ENCODE measurements around the gene NRIP3. TPM values are rescaled to one million over a fixed set of nuclear protein-coding genes. Genes with fewer than 3 reads are reported as not detected.

Gene NRIP3
- polyA plus RNA-seq, 1 experiment = 12.3 TPM

DNA sequence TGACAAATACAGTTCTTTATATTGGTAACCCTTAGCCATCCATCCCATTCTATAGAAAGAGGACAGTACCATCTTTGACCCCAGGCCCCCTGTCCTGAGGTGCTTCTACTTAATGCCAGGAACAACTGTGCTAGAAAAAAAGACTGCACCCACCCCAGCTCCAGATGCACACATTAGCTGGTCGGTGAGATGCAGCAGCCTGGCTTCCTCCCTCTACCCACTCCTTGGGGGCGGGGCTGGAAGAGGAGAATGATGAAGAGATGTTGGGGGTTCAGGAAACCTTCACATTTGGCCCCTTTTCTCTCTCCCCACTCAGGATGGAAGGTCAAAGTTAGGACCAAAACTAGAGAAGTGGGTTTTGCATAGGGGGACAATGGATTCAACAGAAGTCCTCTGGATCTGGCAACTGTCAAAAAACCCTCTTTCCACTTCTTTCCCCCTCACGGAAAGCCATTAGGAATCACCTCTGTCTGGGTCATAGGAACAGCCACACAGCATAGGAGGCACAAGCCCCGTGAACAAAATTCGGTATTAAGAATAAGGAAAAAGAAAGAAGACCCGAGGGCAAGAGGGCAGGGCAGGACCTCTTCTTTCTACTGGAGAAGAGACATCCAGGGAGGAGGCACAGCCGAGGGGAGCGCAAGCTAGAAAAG is 755 bp downstream of the NRIP3 start:
- TF ChIP-seq, protein P1, sequence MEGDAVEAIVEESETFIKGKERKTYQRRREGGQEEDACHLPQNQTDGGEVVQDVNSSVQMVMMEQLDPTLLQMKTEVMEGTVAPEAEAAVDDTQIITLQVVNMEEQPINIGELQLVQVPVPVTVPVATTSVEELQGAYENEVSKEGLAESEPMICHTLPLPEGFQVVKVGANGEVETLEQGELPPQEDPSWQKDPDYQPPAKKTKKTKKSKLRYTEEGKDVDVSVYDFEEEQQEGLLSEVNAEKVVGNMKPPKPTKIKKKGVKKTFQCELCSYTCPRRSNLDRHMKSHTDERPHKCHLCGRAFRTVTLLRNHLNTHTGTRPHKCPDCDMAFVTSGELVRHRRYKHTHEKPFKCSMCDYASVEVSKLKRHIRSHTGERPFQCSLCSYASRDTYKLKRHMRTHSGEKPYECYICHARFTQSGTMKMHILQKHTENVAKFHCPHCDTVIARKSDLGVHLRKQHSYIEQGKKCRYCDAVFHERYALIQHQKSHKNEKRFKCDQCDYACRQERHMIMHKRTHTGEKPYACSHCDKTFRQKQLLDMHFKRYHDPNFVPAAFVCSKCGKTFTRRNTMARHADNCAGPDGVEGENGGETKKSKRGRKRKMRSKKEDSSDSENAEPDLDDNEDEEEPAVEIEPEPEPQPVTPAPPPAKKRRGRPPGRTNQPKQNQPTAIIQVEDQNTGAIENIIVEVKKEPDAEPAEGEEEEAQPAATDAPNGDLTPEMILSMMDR (IDR thresholded peaks at IDR 0.05; ENCODE audit: low read depth, low read length) = no peak
- H3K4me3 ChIP-seq (ENCODE audit: low read depth, low read length) = peak overlapping the region; percentile 62
- no peak overlapping the region for H3K27ac ChIP-seq (ENCODE audit: low read depth, low read length)
- no peak for DNase-seq (ENCODE audit: low read depth, low spot score)
- ChIA-PET CTCF (interaction anchor here (0.7 to 1.1 kb wide), 4 partner anchors 13 to 135 kb away, joined by 3 to 6 read pairs (median 4); no protein-coding TSS in a partner anchor), POLR2A (interaction anchor here (0.7 to 1.2 kb wide), 3 partner anchors 34 to 305 kb away, joined by 3 to 7 read pairs (median 6); partner anchors contain the start of gene TMEM9B)
- H3K9me3 ChIP-seq (ENCODE audit: control insufficient read depth, insufficient read depth, low read length) = peaks cover 3% of the 10 kb centered on the region; the same call in 1 of the 2 replicates
- peaks cover 27% of the 10 kb centered on the region for H3K27me3 ChIP-seq (ENCODE audit: control insufficient read depth, insufficient read depth, low read length)

DNA sequence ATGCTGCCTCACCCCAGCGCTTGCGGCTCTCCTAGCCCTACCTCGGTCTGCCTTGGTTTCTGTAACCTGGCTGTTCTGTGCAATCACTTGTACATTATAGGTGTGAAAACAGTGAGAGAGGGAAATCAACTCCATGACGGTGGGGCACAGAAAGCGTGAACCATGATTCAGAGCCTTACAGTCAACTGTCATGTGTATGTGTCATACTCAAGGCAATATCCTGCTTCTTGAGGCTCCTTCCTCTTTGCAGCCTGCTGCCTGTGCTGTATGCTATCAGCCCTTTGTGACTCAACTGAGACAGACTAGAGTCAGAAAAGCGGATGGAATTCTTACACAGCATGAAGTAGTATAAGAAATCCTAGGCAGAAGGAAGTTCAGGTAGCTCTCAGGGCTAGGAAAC is 2.1 kb downstream of the NRIP3 start:
- TF ChIP-seq, protein P1 (IDR thresholded peaks at IDR 0.05; ENCODE audit: low read depth, low read length) = no peak
- peak overlapping the region; percentile 15; the same call in 1 of the 2 replicates for H3K4me3 ChIP-seq (ENCODE audit: low read depth, low read length)
- ChIA-PET CTCF (interaction anchor here (1.6 kb wide), 1 partner anchor 136 kb away, joined by 4 read pairs; no protein-coding TSS in a partner anchor), POLR2A (no interaction called here)
- peaks cover 3% of the 10 kb centered on the region; the same call in 1 of the 2 replicates for H3K9me3 ChIP-seq (ENCODE audit: control insufficient read depth, insufficient read depth, low read length)
- H3K27me3 ChIP-seq (ENCODE audit: control insufficient read depth, insufficient read depth, low read length) = peaks cover 25% of the 10 kb centered on the region
- H3K27ac ChIP-seq (ENCODE audit: low read depth, low read length) = peak overlapping the region; percentile 31
- DNase-seq (ENCODE audit: low read depth, low spot score) = peak; percentile 55

DNA sequence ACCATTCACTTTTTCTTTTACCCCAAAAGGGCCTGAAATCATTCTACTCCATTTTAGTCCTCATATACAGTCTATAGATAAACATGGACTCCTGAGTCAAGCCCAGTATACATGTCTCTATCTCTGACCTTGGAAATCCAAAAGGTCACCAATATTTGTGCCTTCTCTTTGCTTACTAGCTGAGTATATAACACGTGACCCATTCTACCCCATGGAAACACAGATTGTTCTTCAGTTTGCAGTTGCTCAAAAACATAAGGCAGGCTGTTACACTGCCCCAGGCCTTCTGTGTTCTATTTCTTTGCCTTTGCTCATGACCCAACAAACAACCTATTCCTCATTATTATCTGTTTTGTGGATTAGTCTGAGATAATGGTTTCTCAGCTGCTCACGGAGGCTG is 5.8 kb downstream of the NRIP3 start:
- H3K9me3 ChIP-seq (ENCODE audit: control insufficient read depth, insufficient read depth, low read length) = no peaks in the 10 kb centered on the region
- DNase-seq (ENCODE audit: low read depth, low spot score) = no peak
- H3K4me3 ChIP-seq (ENCODE audit: low read depth, low read length) = no peak overlapping the region
- no peaks in the 10 kb centered on the region for H3K27me3 ChIP-seq (ENCODE audit: control insufficient read depth, insufficient read depth, low read length)
- POLR2A ChIA-PET = no interaction called here
- no peak overlapping the region for H3K27ac ChIP-seq (ENCODE audit: low read depth, low read length)
- CTCF ChIA-PET = interaction anchor here (1.7 kb wide), 1 partner anchor 16 kb away, joined by 10 read pairs; no protein-coding TSS in a partner anchor
- TF ChIP-seq, protein P1 (IDR thresholded peaks at IDR 0.05; ENCODE audit: low read depth, low read length) = no peak

DNA sequence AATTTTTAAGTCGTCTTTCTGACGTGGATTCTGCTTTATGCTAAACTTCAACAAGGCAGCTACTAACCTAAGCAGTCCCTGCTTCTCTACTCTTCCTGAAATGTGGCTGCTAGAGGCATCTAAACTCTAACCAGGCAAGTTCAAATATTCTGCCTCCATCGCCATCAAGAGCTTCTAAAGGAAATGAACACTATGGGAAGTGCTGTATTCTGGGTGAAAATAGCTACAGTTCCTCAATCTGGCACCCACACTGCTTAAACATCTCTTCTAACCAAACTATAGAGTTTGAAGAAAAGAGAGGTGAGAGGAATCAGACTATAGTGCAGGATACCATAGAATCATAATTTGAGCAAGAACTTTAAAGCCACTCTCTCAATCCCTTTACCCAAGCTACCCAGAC is 6.3 kb downstream of the NRIP3 start:
- ChIA-PET CTCF (interaction anchor here (1.7 kb wide), 1 partner anchor 17 kb away, joined by 10 read pairs; no protein-coding TSS in a partner anchor), POLR2A (no interaction called here)
- H3K9me3 ChIP-seq (ENCODE audit: control insufficient read depth, insufficient read depth, low read length) = no peaks in the 10 kb centered on the region
- no peak overlapping the region for H3K4me3 ChIP-seq (ENCODE audit: low read depth, low read length)
- H3K27me3 ChIP-seq (ENCODE audit: control insufficient read depth, insufficient read depth, low read length) = no peaks in the 10 kb centered on the region
- TF ChIP-seq, protein P1 (IDR thresholded peaks at IDR 0.05; ENCODE audit: low read depth, low read length) = no peak
- no peak overlapping the region for H3K27ac ChIP-seq (ENCODE audit: low read depth, low read length)
- DNase-seq (ENCODE audit: low read depth, low spot score) = no peak

DNA sequence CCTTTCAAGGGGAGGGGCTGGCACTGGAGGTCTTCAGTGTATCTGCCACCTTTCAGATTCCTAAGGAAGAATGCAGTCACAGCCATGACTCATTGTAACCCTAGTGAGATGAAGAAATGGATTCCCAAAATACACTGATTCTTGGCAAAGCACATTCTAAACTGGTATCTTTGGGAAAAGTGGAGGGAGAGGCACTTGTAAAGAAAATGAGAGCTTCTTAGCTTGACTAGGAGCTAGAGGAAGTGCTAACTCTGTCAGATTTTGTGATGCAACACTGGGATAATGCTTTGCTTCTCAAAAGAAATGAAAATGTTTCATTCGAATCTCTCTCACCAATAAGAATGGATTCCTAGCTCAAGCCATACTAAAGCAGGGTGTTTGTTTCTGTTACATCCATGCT is 14.3 kb downstream of the NRIP3 start:
- no peaks in the 10 kb centered on the region for H3K27me3 ChIP-seq (ENCODE audit: control insufficient read depth, insufficient read depth, low read length)
- ChIA-PET POLR2A (no interaction called here), CTCF (no interaction called here)
- H3K4me3 ChIP-seq (ENCODE audit: low read depth, low read length) = no peak overlapping the region
- H3K27ac ChIP-seq (ENCODE audit: low read depth, low read length) = no peak overlapping the region
- H3K9me3 ChIP-seq (ENCODE audit: control insufficient read depth, insufficient read depth, low read length) = no peaks in the 10 kb centered on the region
- DNase-seq (ENCODE audit: low read depth, low spot score) = no peak
- TF ChIP-seq, protein P1 (IDR thresholded peaks at IDR 0.05; ENCODE audit: low read depth, low read length) = no peak
